Activated T-helper 1 cell treated with anti-CD3 and anti-CD28 coated beads, Interleukin-12 subunit alpha, Interleukin-12 subunit beta, Interleukin-2, Interleukin-4 antibody, amounts not matched to agents 30 ng/mL and 10 ng/mL and 1 ng/mL, durations not matched to agents 14 hours and 24 hours and 36 hours (primary cell): ENCODE data around the gene GOLGA1. TPM values are rescaled to one million over a fixed set of nuclear protein-coding genes. Genes with fewer than 3 reads are reported as not detected.
"Not testable (repeated sequence)": the region's sequence is repeated elsewhere in the genome, so short reads cannot be mapped to it uniquely, and the experiment has no call there.

Source experiments
- DNase-seq: peaks from one replicate; pipeline ENCODE4 v3.0.0; 2021; ENCODE audit warnings: low spot score
- H3K27ac Mint-ChIP-seq: one replicate; pipeline ENCODE4 v1.8.0; 2021; ENCODE audit warnings: mild to moderate bottlenecking, mixed read lengths
- H3K27me3 Mint-ChIP-seq: one replicate; pipeline ENCODE4 v1.8.0; 2022; ENCODE audit warnings: mild to moderate bottlenecking, moderate library complexity, mixed read lengths; ENCODE audit not compliant: insufficient read depth
- H3K36me3 Mint-ChIP-seq: one replicate; pipeline ENCODE4 v1.8.0; 2021; ENCODE audit warnings: low read depth, mixed read lengths
- H3K4me1 Mint-ChIP-seq: one replicate; pipeline ENCODE4 v1.8.0; 2021; ENCODE audit warnings: low read depth, mixed read lengths
- H3K4me3 Mint-ChIP-seq: one replicate; pipeline ENCODE4 v1.8.0; 2021; ENCODE audit warnings: mild to moderate bottlenecking, moderate library complexity, mixed read lengths
- H3K9me3 Mint-ChIP-seq: one replicate; pipeline ENCODE4 v1.8.0; 2021; ENCODE audit warnings: mixed read lengths
- intact Hi-C: fragments of 100-400 bp; cut with micrococcal nuclease; formaldehyde crosslinking; loops from one replicate; pipeline ENCODE4 v1.15.1; 2024
- total RNA-seq: library from RNA; stranded (reverse); gene quantifications from 2 replicates; pipeline ENCODE4 v1.2.3, GENCODE V29; 2022

Gene GOLGA1, protein sequence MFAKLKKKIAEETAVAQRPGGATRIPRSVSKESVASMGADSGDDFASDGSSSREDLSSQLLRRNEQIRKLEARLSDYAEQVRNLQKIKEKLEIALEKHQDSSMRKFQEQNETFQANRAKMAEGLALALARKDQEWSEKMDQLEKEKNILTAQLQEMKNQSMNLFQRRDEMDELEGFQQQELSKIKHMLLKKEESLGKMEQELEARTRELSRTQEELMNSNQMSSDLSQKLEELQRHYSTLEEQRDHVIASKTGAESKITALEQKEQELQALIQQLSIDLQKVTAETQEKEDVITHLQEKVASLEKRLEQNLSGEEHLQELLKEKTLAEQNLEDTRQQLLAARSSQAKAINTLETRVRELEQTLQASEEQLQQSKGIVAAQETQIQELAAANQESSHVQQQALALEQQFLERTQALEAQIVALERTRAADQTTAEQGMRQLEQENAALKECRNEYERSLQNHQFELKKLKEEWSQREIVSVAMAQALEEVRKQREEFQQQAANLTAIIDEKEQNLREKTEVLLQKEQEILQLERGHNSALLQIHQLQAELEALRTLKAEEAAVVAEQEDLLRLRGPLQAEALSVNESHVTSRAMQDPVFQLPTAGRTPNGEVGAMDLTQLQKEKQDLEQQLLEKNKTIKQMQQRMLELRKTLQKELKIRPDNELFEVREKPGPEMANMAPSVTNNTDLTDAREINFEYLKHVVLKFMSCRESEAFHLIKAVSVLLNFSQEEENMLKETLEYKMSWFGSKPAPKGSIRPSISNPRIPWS
- total RNA-seq = 16.6 TPM in 2 replicates

DNA sequence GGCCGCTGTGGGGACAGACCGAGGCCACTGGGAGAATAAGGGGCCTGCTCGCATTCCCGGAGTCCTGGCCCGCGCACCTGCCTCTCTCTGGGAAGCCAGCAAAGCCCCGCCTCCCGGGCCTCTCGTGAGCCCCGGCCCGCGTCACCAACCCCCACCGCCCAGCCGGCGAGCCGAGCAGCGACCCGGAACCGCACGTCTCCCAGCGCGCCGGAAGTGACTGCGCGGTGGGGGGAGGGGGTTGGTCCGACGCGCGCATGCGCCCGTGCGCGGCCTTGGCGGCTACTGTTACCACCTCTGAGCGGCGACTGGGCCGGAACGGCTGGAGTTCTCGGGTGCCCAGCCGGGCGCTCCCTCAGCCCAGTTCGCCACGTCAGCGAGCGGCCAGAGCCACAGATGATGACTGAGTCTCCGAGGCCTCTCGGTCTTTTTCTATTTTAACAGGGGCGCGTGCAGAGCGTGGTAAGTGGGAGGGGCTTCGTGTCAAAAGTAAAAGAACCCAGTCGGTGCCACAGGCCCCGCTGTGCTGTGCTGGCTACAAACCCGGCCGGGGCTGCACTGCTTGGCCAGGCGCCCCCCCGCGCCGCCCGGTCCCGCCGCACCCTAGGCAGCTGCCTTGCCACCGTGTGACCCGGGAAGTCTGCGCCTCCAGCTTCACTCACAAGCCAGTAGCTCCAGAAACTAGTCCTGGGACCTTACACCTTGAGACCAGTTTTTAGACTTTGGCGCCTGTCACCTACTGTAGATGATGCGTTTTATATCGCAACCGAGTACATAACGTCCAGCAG, at the start of gene GOLGA1:
TSS of gene GOLGA1 (minus strand) at position 190 of the 785 bp plus-strand sequence. CDS start 2,372 bp downstream, outside the sequence.
- H3K9me3 Mint-ChIP-seq = no peaks in the 10 kb centered on the region
- peak; percentile 92 for DNase-seq
- H3K27ac Mint-ChIP-seq = peak within 1 kb of the TSS; percentile 99
- H3K27me3 Mint-ChIP-seq = no peaks in the 10 kb centered on the region
- H3K4me1 Mint-ChIP-seq = peaks cover 29% of the 10 kb centered on the region
- peaks cover 6% of the 10 kb centered on the region for H3K36me3 Mint-ChIP-seq
- H3K4me3 Mint-ChIP-seq = peak within 1 kb of the TSS; percentile 94
- intact Hi-C loops = loop anchor here (1.0 to 5.0 kb wide), 9 partner anchors 71 to 320 kb away; partner anchors contain the start of genes ARPC5L, GAPVD1, HSPA5 and PPP6C

DNA sequence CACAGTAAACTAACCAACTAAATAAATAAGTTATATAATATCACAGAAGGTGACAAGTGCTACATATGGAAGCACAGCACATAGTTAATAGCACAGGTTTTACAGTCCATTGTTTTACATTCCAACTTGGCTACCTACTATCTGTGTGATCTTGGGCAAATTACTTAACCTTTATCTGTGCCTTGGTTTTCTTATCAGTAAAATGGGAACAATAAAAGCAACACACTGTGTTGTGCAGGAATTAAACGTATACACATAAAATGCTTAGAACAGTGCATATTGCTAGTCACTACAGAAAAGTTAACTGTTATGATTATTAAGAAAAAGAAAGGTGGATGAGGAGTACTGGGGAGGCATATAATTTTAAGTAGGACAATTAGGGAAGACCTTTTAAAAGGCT, 42.8 kb upstream of the GOLGA1 start:
- Mint-ChIP-seq H3K9me3 (no peaks in the 10 kb centered on the region), H3K27ac (no peak overlapping the region), H3K36me3 (peaks cover 6% of the 10 kb centered on the region), H3K27me3 (no peaks in the 10 kb centered on the region), H3K4me3 (no peak overlapping the region), H3K4me1 (no peaks in the 10 kb centered on the region)
- intact Hi-C loops = no loop called here
- no peak for DNase-seq

DNA sequence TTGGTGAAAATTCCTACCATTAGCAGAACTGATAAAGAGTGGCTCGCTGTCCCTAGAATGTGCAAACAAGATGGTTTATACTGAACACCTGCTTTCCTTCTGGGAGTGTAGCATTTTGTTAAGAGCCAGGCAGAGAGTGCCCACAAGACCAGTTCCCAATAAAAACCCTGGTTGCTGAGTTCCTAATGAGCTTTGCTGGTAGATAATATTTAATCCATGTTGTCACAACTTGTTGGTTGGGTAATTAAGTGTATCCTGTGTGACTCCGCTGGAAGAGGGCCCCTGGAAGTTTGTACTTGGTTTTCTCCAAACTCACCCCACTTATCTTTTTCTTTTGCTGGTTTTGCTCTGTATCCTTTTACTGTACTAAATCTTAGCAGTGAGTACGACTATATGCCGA, 39.5 kb upstream of the GOLGA1 start:
- no peak overlapping the region for H3K27ac Mint-ChIP-seq
- peaks cover 4% of the 10 kb centered on the region for H3K36me3 Mint-ChIP-seq
- DNase-seq = no peak
- no peaks in the 10 kb centered on the region for H3K9me3 Mint-ChIP-seq
- no peak overlapping the region for H3K4me3 Mint-ChIP-seq
- H3K4me1 Mint-ChIP-seq = no peaks in the 10 kb centered on the region
- H3K27me3 Mint-ChIP-seq = no peaks in the 10 kb centered on the region
- intact Hi-C loops = no loop called here

DNA sequence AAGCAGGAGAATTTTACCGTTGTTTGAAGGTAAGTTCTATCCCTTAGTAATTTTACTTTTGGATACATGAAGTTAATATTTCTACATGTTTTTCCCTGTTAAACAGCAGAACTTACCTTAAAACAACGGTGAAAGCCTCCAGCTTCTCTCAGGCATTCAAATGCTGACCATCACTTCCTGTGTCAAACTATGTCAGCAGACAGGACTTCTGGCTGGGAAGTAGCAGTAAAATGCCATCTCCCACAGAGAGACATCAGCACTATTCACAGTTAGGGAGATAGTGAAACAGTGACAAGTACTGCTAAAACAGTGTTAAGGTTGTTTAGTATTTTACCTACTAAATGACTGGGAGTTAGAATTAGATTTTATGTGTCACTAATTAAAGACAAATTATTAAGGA, 34.2 kb upstream of the GOLGA1 start:
- no peaks in the 10 kb centered on the region for H3K9me3 Mint-ChIP-seq
- H3K36me3 Mint-ChIP-seq = peaks cover 5% of the 10 kb centered on the region
- no peaks in the 10 kb centered on the region for H3K27me3 Mint-ChIP-seq
- no peak overlapping the region for H3K4me3 Mint-ChIP-seq
- H3K4me1 Mint-ChIP-seq = peaks cover 6% of the 10 kb centered on the region
- intact Hi-C loops = loop anchor here (5.0 kb wide), 1 partner anchor 832 kb away; no protein-coding TSS in a partner anchor
- DNase-seq = no peak
- no peak overlapping the region for H3K27ac Mint-ChIP-seq

DNA sequence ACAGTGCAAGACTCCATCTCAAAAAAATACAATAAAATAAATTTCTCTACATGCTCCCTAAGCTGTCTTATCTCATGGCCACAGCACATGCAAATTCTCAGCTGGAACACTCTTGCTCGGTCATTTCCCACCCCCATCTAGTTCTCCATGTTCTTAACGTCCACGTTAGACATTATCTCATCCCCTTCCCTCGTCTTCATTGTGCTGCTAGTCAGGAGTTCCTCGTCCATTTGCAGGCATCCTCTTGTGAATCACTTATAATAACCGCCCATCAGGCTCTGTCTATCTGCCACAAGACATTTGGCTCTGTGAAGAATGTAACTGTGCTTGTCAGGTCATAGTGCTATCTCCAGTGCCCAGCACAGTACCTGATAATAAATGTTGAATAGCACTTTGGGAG, 32.9 kb upstream of the GOLGA1 start:
- H3K9me3 Mint-ChIP-seq = no peaks in the 10 kb centered on the region
- peaks cover 6% of the 10 kb centered on the region for H3K4me1 Mint-ChIP-seq
- intact Hi-C loops = no loop called here
- no peaks in the 10 kb centered on the region for H3K27me3 Mint-ChIP-seq
- no peak overlapping the region for H3K4me3 Mint-ChIP-seq
- DNase-seq = no peak
- no peak overlapping the region for H3K27ac Mint-ChIP-seq
- H3K36me3 Mint-ChIP-seq = peaks cover 5% of the 10 kb centered on the region

DNA sequence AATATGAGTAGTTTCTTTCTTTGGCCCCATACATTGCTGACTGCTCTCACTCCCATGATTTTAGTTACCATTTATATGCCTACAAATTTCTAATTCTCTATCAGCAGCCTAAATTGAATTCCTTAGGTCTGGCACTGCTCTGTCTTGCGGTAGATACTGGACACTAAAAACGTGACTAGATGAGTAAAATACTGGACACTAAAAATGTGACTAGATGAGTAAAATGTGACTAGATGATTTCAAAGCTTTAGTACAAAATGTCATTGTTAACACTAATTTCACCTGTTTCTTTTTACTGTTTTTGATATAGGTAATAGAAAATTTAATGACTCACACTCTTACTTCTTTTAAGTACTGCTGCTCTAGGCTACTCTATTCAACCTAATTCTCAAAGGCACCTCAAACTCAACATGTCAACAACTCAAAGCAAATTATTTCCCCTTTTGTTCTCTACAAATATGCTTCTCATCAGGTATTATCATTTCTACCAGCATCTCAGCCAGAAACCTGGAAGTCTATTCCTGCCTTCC, 31.4 kb upstream of the GOLGA1 start:
- H3K4me1 Mint-ChIP-seq = peaks cover 6% of the 10 kb centered on the region
- H3K36me3 Mint-ChIP-seq = peaks cover 5% of the 10 kb centered on the region
- H3K4me3 Mint-ChIP-seq = no peak overlapping the region
- H3K27me3 Mint-ChIP-seq = no peaks in the 10 kb centered on the region
- H3K9me3 Mint-ChIP-seq = no peaks in the 10 kb centered on the region
- DNase-seq = no peak
- intact Hi-C loops = no loop called here
- no peak overlapping the region for H3K27ac Mint-ChIP-seq

DNA sequence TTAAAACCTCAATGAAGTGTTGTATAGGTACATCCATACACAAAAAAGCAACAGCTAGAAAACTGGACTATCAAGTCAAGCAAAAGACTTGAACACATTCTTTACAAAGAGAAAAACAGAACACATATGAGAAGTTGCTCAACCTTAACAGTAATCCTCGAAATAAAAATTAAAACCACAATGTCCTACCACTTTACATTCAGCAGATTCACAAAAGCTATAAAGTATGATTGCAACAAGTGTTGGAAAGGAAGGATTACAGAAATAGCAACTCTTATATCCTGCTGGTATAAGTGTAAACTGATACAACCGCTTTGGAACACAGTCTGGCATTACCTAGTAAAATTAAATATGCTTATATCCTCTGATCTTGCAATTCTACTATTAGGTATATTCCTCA, 28.5 kb upstream of the GOLGA1 start:
- Mint-ChIP-seq H3K27ac (no peak overlapping the region), H3K27me3 (no peaks in the 10 kb centered on the region), H3K36me3 (peaks cover 4% of the 10 kb centered on the region), H3K4me3 (no peak overlapping the region), H3K9me3 (no peaks in the 10 kb centered on the region), H3K4me1 (peaks cover 16% of the 10 kb centered on the region)
- intact Hi-C loops = no loop called here
- no peak for DNase-seq

DNA sequence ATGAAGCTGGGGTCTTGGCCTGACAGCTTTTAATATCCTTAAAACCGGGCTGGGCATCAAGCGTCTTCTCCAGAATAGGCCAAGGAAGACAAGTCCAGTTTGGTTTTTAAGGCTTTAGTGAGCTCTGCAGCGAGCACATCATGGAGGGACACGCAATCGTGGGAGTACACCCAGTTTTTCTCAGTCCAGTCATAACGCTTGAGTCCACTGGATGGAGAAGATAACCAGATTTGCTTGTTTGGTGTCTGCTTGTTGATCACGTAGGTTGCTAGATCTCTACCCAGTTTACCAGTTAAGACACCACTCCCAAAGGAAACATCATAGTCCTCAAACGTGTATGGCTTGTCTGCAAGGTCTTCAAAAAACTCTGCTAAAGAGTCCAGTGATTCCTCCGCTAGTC, 27.4 kb upstream of the GOLGA1 start:
- intact Hi-C loops = no loop called here
- Mint-ChIP-seq H3K9me3 (no peaks in the 10 kb centered on the region), H3K27me3 (no peaks in the 10 kb centered on the region), H3K27ac (no peak overlapping the region), H3K36me3 (no peaks in the 10 kb centered on the region), H3K4me1 (peaks cover 22% of the 10 kb centered on the region), H3K4me3 (no peak overlapping the region)
- no peak for DNase-seq

DNA sequence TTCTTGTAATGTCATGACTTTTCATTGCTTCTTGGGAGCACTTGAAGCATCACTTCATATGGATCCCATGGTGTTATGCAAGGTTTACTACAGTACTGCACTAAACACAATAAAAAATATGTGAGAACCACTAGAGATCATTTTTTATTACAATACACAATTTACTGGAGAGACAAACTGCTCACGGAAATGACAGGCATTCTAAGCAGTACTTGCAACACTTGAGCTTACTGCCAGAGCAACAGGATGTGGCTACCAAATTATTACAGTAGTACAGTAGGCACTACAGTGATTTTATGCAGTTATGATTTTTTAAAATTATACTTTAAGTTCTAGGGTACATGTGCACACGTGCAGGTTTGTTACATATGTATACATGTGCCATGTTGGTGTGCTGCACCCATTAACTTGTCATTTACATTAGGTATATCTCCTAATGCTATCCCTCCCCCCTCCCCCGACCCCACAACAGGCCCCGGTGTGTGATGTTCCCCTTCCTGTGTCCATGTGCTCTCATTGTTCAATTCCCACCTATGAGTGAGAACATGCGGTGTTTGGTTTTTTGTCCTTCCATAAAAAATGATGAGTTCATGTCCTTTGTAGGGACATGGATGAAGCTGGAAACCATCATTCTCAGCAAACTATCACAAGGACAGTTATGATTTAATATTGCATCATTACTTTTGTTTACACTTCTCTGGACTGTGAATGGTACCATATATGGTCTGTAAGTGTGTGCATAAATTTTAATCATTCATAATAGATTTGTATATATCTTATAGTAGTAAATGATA, 25.1 kb upstream of the GOLGA1 start:
- H3K4me3 Mint-ChIP-seq, H3K27me3 Mint-ChIP-seq, DNase-seq, intact Hi-C loops, H3K9me3 Mint-ChIP-seq, H3K36me3 Mint-ChIP-seq: not testable (repeated sequence)
- H3K4me1 Mint-ChIP-seq = peaks cover 22% of the 10 kb centered on the region
- H3K27ac Mint-ChIP-seq = peak overlapping the region; percentile 86

DNA sequence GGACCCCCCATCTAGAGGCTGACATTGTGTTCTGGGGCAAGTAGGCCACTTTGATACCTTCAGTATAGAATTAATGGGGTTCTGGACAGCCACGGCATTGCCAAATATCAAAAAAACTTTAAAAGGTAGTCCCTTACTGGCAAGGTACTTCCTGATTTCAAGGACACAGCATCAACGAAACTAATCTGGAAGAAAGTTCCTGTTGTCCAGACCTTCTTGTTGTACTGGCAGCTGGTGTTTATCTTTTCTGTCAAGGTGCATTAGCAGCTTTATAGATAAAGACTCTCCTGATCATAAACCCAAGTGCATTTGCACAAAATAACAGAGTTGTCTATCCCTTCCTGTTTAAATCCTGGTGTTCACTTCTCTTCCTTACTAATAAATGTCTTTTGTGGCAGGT, 23.7 kb upstream of the GOLGA1 start:
- Mint-ChIP-seq H3K4me1 (peaks cover 22% of the 10 kb centered on the region), H3K27me3 (no peaks in the 10 kb centered on the region), H3K4me3 (no peak overlapping the region), H3K9me3 (no peaks in the 10 kb centered on the region), H3K36me3 (peaks cover 6% of the 10 kb centered on the region), H3K27ac (no peak overlapping the region)
- intact Hi-C loops = no loop called here
- DNase-seq = no peak

DNA sequence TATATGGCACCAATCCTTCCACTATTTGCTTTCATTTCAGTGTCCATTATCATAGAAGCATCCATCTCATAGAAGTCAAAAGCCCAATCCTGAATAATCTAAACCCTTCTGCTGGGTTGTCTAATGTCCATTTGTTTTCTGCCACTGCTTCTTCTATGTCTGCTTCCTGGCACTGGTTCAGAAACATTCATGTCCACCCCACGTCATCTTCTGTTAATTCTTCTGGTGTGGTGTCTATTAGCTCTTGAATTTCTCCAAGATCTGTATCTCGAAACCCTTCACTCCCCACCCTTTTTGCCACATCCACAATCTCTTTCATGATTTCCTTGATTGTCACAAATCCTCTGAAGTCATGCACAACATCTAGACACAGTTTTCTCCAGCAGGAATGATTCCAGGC, 23.2 kb upstream of the GOLGA1 start:
- Mint-ChIP-seq H3K9me3 (no peaks in the 10 kb centered on the region), H3K4me3 (no peak overlapping the region), H3K4me1 (peaks cover 22% of the 10 kb centered on the region), H3K27me3 (no peaks in the 10 kb centered on the region), H3K27ac (no peak overlapping the region), H3K36me3 (peaks cover 7% of the 10 kb centered on the region)
- DNase-seq = no peak
- intact Hi-C loops = no loop called here

DNA sequence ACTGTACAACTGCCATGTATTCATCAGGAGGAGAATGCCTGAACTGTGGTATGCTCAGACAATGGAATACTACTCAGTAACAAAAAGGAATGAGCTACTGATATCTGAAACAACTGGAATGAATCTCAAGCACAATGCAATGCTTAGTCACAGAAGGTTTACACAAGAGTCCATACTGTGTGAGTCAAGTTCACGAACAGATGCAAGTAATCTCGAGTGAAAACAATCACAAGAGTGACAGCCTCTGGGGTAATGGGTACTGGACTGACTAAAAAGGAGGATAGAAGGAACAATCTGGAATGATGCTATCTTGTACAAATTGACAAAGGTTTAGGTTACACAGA, 19.5 kb upstream of the GOLGA1 start:
- peaks cover 12% of the 10 kb centered on the region for H3K4me1 Mint-ChIP-seq
- no peaks in the 10 kb centered on the region for H3K27me3 Mint-ChIP-seq
- H3K36me3 Mint-ChIP-seq = peaks cover 7% of the 10 kb centered on the region
- no peaks in the 10 kb centered on the region for H3K9me3 Mint-ChIP-seq
- H3K4me3 Mint-ChIP-seq = no peak overlapping the region
- no peak overlapping the region for H3K27ac Mint-ChIP-seq
- no peak for DNase-seq
- intact Hi-C loops = no loop called here
